ENCODE data around the gene OLA1. TPM values are rescaled to one million over a fixed set of nuclear protein-coding genes. Genes with fewer than 3 reads are reported as not detected.

OLA1 gene
- polyA plus RNA-seq, 1 donor (not counting 4 experiments of a cell fraction or from before 2014, with no cell fraction given), result 217 TPM

- Histone ChIP-seq H4K20me1 (ENCODE audit: control insufficient read depth, extremely low read depth, insufficient read depth, low read length) (no peaks in the 10 kb centered on the region), H3K4me1 (ENCODE audit: control insufficient read depth, extremely low read depth, insufficient read depth, low read length) (peaks cover 34% of the 10 kb centered on the region), H3K27me3 (ENCODE audit: control insufficient read depth, extremely low read depth, insufficient read depth, low read length) (no peaks in the 10 kb centered on the region), H3K4me2 (ENCODE audit: control insufficient read depth, extremely low read depth, insufficient read depth, low read depth, low read length) (peak overlapping the region; percentile 84), H3K36me3 (ENCODE audit: control insufficient read depth in 2 of 2, extremely low read depth in 1 of 2, insufficient read depth in 2 of 2, low read length in 2 of 2) (peaks cover 0 to 2% of the 10 kb centered on the region in 2 experiments), H3K9me1 (ENCODE audit: control insufficient read depth, extremely low read depth, insufficient read depth, low read length) (no peaks in the 10 kb centered on the region), H3K4me3 (ENCODE audit: control insufficient read depth in 2 of 3, extremely low read depth in 1 of 3, insufficient read depth in 2 of 3, low read depth in 1 of 3, low read length in 3 of 3) (no peak overlapping the region), H2AFZ (ENCODE audit: control insufficient read depth, low read length) (no peak overlapping the region), H3K79me2 (ENCODE audit: control insufficient read depth, insufficient read depth, low read length) (no peaks in the 10 kb centered on the region), H3K9me3 (ENCODE audit: control insufficient read depth, low read depth, low read length) (no peaks in the 10 kb centered on the region), H3K9ac (ENCODE audit: control insufficient read depth, extremely low read depth, insufficient read depth, low read length) (peak overlapping the region; percentile 74), H3K27ac (ENCODE audit: control insufficient read depth, insufficient read depth, low read length) (peak overlapping the region; percentile 79)
- FAIRE-seq (no peak), DNase-seq (ENCODE audit: low read depth, low spot score) (no peak)
- dilution Hi-C loops (cut with MboI; ENCODE audit: extremely low pct_ligation_motif_present, low sequenced_read_pairs), result no loop called here
- TF ChIP-seq EZH2 (IDR thresholded peaks at IDR 0.05; ENCODE audit: low read length), result no peak
- no peak for TF ChIP-seq CTCF (optimal IDR thresholded peaks at IDR 0.05 in 1 of 3, IDR thresholded peaks at IDR 0.05 in 1 of 3, conservative IDR thresholded peaks at IDR 0.05 in 1 of 3; ENCODE audit: extremely low read depth in 1 of 3, insufficient read depth in 2 of 3, low read length in 3 of 3)
Measured at GRCh38 chr2:174051068-174051467, 197.3 kb downstream of the OLA1 start.

- dilution Hi-C loops (cut with MboI; ENCODE audit: extremely low pct_ligation_motif_present, low sequenced_read_pairs), result no loop called here
- Histone ChIP-seq H3K9me3 (ENCODE audit: control insufficient read depth, low read depth, low read length) (no peaks in the 10 kb centered on the region), H3K9ac (ENCODE audit: control insufficient read depth, extremely low read depth, insufficient read depth, low read length) (no peak overlapping the region), H3K79me2 (ENCODE audit: control insufficient read depth, insufficient read depth, low read length) (no peaks in the 10 kb centered on the region), H3K36me3 (ENCODE audit: control insufficient read depth in 2 of 2, extremely low read depth in 1 of 2, insufficient read depth in 2 of 2, low read length in 2 of 2) (peaks cover 0 to 2% of the 10 kb centered on the region in 2 experiments), H3K4me3 (ENCODE audit: control insufficient read depth in 2 of 3, extremely low read depth in 1 of 3, insufficient read depth in 2 of 3, low read depth in 1 of 3, low read length in 3 of 3) (no peak overlapping the region), H3K9me1 (ENCODE audit: control insufficient read depth, extremely low read depth, insufficient read depth, low read length) (no peaks in the 10 kb centered on the region), H4K20me1 (ENCODE audit: control insufficient read depth, extremely low read depth, insufficient read depth, low read length) (no peaks in the 10 kb centered on the region), H3K4me2 (ENCODE audit: control insufficient read depth, extremely low read depth, insufficient read depth, low read depth, low read length) (no peak overlapping the region), H3K27me3 (ENCODE audit: control insufficient read depth, extremely low read depth, insufficient read depth, low read length) (no peaks in the 10 kb centered on the region), H3K27ac (ENCODE audit: control insufficient read depth, insufficient read depth, low read length) (no peak overlapping the region), H2AFZ (ENCODE audit: control insufficient read depth, low read length) (no peak overlapping the region), H3K4me1 (ENCODE audit: control insufficient read depth, extremely low read depth, insufficient read depth, low read length) (peaks cover 34% of the 10 kb centered on the region)
- no peak for DNase-seq (ENCODE audit: low read depth, low spot score)
- FAIRE-seq, result no peak
- TF ChIP-seq EZH2 (IDR thresholded peaks at IDR 0.05; ENCODE audit: low read length) (no peak), CTCF (optimal IDR thresholded peaks at IDR 0.05 in 1 of 3, IDR thresholded peaks at IDR 0.05 in 1 of 3, conservative IDR thresholded peaks at IDR 0.05 in 1 of 3; ENCODE audit: extremely low read depth in 1 of 3, insufficient read depth in 2 of 3, low read length in 3 of 3) (no peak)
Measured at GRCh38 chr2:174049895-174050294, 198.4 kb downstream of the OLA1 start.

Data from keratinocyte (primary cell).